Caco-2 (cell line): ENCODE measurements around the gene ISCA1. TPM values are rescaled to one million over a fixed set of nuclear protein-coding genes. Genes with fewer than 3 reads are reported as not detected.

Experiments
- BruUV-seq: library from RNA; stranded (reverse); fragments of 400-500 nt; replicated peaks from 2 replicates; lab custom pipeline; 2021; lab: Mats Ljungman, UMichigan
- CTCF ChIA-PET: fragments of 300-600 bp; sonication (Branson Sonifier 250); formaldehyde crosslinking; loops from one replicate; lab custom pipeline; 2022; ENCODE audit warnings: antibody characterized with exemption; lab: Charles Lee
- POLR2A ChIA-PET: fragments of 300-600 bp; sonication (Branson Sonifier 250); formaldehyde crosslinking; loops from one replicate; lab custom pipeline; 2022; ENCODE audit warnings: antibody characterized with exemption; lab: Charles Lee
- DNase-seq, 2 experiments: peaks; one replicate each; pipeline versions ENCODE4 v3.0.0 to v3.0.0-alpha.2; 2020 to 2022
- H3K27me3 ChIP-seq: replicated peaks from 2 replicates; pipeline ENCODE4 v1.6.0; 2011; ENCODE audit warnings: low read length; ENCODE audit not compliant: control insufficient read depth, insufficient read depth
- H3K36me3 ChIP-seq: 2 replicates; pipeline ENCODE4 v1.5.1; 2011; ENCODE audit warnings: low read length; ENCODE audit not compliant: control insufficient read depth, insufficient read depth
- H3K4me1 ChIP-seq: fragments of 250-450 bp; sonication (Bioruptor Pico); 2 replicates; pipeline ENCODE4 v1.5.1; 2020; ENCODE audit warnings: mild to moderate bottlenecking
- H3K4me3 ChIP-seq: 2 replicates; pipeline ENCODE4 v1.5.1; 2011; ENCODE audit warnings: low read depth, mild to moderate bottlenecking, control low read depth, low read length
- H3K9me3 ChIP-seq: fragments of 250-450 bp; sonication (Bioruptor Pico); 2 replicates; pipeline ENCODE4 v1.5.1; 2020; ENCODE audit warnings: mild to moderate bottlenecking, moderate library complexity
- H3K27ac Mint-ChIP-seq: one replicate; pipeline ENCODE4 v1.8.0; 2022; ENCODE audit warnings: mixed read lengths; ENCODE audit not compliant: unreplicated experiment
- H3K27me3 Mint-ChIP-seq: one replicate; pipeline ENCODE4 v1.8.0; 2022; ENCODE audit warnings: mixed read lengths; ENCODE audit not compliant: insufficient read depth, unreplicated experiment
- H3K36me3 Mint-ChIP-seq: one replicate; pipeline ENCODE4 v1.8.0; 2022; ENCODE audit warnings: mild to moderate bottlenecking, mixed read lengths; ENCODE audit not compliant: insufficient read depth, unreplicated experiment
- H3K4me1 Mint-ChIP-seq: one replicate; pipeline ENCODE4 v1.8.0; 2022; ENCODE audit warnings: low read depth, mixed read lengths; ENCODE audit not compliant: unreplicated experiment
- H3K4me3 Mint-ChIP-seq: one replicate; pipeline ENCODE4 v1.8.0; 2022; ENCODE audit warnings: mild to moderate bottlenecking, moderate library complexity, mixed read lengths; ENCODE audit not compliant: unreplicated experiment
- H3K9me3 Mint-ChIP-seq: one replicate; pipeline ENCODE4 v1.8.0; 2022; ENCODE audit warnings: mixed read lengths; ENCODE audit not compliant: unreplicated experiment
- intact Hi-C: fragments of 100-400 bp; cut with micrococcal nuclease; formaldehyde crosslinking; loops from one replicate; pipeline ENCODE4 v1.10.0; 2022; ENCODE audit not compliant: unreplicated experiment
- total RNA-seq: library from RNA; stranded (reverse); gene quantifications from 2 replicates; pipeline ENCODE4 v1.2.3, GENCODE V29; 2022
- TF ChIP-seq, protein P1 (sequence below), 2 experiments: fragments of 200-600 bp in 1 of 2; IDR thresholded peaks; 1 replicate in 1 of 2; 2 replicates in 1 of 2; pipeline versions ENCODE4 v1.5.1 to v1.8.0; 2011 to 2022; ENCODE audit warnings: antibody characterized with exemption in 1 of 2, control low read depth in 1 of 2, inconsistent platforms in 1 of 2, low read depth in 1 of 2, low read length in 1 of 2, mild to moderate bottlenecking in 1 of 2, moderate library complexity in 1 of 2; ENCODE audit not compliant: insufficient read depth in 1 of 2, severe bottlenecking in 1 of 2, unreplicated experiment in 1 of 2

The ISCA1 gene
- total RNA-seq, 1 experiment from 2014 or later: 11.2 TPM

DNA sequence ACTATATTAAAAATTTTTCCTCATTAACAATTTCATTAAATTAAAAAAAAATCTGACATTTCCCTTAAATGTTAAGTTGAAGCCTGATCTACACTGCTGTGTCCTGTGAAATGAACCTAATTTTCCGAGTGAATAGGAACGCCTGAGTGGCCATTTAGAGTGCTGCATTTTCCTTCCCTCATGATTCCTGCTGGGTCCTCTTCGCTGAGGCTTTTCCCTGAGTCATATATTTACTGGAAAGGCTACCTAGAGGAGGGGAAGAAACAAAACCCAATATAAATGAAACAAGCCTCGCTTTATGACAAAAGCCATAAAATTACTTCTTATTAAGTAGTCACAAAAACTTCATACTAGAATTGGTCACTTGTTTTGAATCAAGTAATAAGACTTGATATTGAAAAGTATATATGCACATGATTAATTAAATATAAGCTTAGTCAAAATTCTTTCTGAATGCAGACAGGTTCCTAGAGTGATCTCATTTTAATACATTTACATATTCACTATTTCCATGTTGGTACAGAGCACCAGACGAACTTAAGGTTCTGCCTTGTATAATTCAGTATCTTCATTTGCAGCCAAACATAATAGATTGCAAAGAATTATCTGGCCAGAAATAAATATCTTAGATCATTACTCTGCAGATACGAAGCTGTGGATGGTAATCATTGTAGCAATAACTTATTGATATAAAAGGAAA, 6.3 kb upstream of the ISCA1 start:
- H3K27ac Mint-ChIP-seq: no peak overlapping the region
- no peaks in the 10 kb centered on the region for H3K27me3 Mint-ChIP-seq
- H3K9me3 Mint-ChIP-seq: no peaks in the 10 kb centered on the region
- Histone ChIP-seq H3K36me3 (no peaks in the 10 kb centered on the region), H3K9me3 (no peaks in the 10 kb centered on the region), H3K4me3 (no peak overlapping the region), H3K27me3 (no peaks in the 10 kb centered on the region), H3K4me1 (no peaks in the 10 kb centered on the region)
- peaks cover 2% of the 10 kb centered on the region for H3K4me1 Mint-ChIP-seq
- H3K4me3 Mint-ChIP-seq: no peak overlapping the region
- TF ChIP-seq, protein P1, sequence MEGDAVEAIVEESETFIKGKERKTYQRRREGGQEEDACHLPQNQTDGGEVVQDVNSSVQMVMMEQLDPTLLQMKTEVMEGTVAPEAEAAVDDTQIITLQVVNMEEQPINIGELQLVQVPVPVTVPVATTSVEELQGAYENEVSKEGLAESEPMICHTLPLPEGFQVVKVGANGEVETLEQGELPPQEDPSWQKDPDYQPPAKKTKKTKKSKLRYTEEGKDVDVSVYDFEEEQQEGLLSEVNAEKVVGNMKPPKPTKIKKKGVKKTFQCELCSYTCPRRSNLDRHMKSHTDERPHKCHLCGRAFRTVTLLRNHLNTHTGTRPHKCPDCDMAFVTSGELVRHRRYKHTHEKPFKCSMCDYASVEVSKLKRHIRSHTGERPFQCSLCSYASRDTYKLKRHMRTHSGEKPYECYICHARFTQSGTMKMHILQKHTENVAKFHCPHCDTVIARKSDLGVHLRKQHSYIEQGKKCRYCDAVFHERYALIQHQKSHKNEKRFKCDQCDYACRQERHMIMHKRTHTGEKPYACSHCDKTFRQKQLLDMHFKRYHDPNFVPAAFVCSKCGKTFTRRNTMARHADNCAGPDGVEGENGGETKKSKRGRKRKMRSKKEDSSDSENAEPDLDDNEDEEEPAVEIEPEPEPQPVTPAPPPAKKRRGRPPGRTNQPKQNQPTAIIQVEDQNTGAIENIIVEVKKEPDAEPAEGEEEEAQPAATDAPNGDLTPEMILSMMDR (IDR thresholded peaks at IDR 0.05; ENCODE audit: insufficient read depth in 1 of 2, low read depth in 1 of 2, low read length in 1 of 2, severe bottlenecking in 1 of 2, unreplicated experiment in 1 of 2): no peak
- DNase-seq: no peak
- CTCF ChIA-PET: no interaction called here
- peaks cover 18% of the 10 kb centered on the region for H3K36me3 Mint-ChIP-seq
- POLR2A ChIA-PET: no interaction called here
- no TSS peak for BruUV-seq
- intact Hi-C loops: no loop called here

DNA sequence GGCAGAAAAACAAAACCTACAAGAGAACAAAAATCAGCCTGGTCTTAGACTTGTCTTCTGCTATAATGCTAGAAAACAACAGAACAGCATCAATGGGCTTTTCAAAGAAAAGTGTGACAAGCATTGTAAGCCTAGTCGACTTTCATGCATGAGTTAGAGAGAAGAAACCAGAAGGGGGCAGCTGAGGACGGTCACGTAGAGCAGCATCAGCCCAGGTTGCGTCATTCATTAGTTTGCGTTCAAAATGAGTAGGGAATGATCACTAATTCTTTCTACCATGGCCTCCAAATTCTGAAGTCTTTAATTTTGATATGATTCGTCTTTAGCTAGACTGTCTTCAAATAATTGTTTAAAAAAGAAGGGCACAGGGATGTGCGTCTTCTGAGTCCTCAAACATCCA, 4.7 kb upstream of the ISCA1 start:
- DNase-seq: peak in 1 of 2 experiments; percentile 50
- Histone ChIP-seq H3K9me3 (no peaks in the 10 kb centered on the region), H3K36me3 (no peaks in the 10 kb centered on the region), H3K4me3 (no peak overlapping the region), H3K4me1 (peaks cover 3% of the 10 kb centered on the region; the same call in 1 of the 2 replicates), H3K27me3 (no peaks in the 10 kb centered on the region)
- Mint-ChIP-seq H3K27me3 (no peaks in the 10 kb centered on the region), H3K4me3 (no peak overlapping the region), H3K36me3 (peaks cover 18% of the 10 kb centered on the region), H3K4me1 (peaks cover 10% of the 10 kb centered on the region), H3K9me3 (no peaks in the 10 kb centered on the region), H3K27ac (no peak overlapping the region)
- CTCF ChIA-PET: no interaction called here
- no TSS peak for BruUV-seq
- POLR2A ChIA-PET: no interaction called here
- intact Hi-C loops: no loop called here
- TF ChIP-seq, protein P1 (IDR thresholded peaks at IDR 0.05; ENCODE audit: insufficient read depth in 1 of 2, low read depth in 1 of 2, low read length in 1 of 2, severe bottlenecking in 1 of 2, unreplicated experiment in 1 of 2): peak; percentile 30 to 36

DNA sequence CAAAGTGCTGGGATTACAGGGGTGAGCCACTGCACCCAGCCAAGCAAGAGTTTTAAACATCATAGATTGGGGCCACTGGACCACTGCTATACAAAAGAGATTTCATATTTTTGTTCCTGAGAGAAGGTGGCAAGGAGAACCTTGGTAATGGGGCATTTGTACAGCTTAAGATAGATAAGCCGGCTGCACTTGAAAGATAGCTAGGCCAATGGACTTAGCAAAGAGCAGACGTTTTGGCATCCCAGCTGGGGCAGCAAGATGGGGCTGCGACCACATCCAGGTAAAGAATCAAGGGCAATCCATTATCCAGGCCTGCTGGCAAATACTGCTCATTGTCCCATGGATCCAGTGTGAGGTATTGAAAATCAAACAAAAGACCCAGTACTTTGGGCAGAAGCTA, 3.9 kb upstream of the ISCA1 start:
- ChIA-PET POLR2A (no interaction called here), CTCF (no interaction called here)
- TF ChIP-seq, protein P1 (IDR thresholded peaks at IDR 0.05; ENCODE audit: insufficient read depth in 1 of 2, low read depth in 1 of 2, low read length in 1 of 2, severe bottlenecking in 1 of 2, unreplicated experiment in 1 of 2): no peak
- no peaks in the 10 kb centered on the region for H3K27me3 Mint-ChIP-seq
- no peaks in the 10 kb centered on the region for H3K9me3 Mint-ChIP-seq
- intact Hi-C loops: no loop called here
- no peak overlapping the region for H3K4me3 Mint-ChIP-seq
- H3K4me1 Mint-ChIP-seq: peaks cover 10% of the 10 kb centered on the region
- DNase-seq: no peak
- H3K27ac Mint-ChIP-seq: no peak overlapping the region
- no peak overlapping the region for H3K4me3 ChIP-seq
- peaks cover 18% of the 10 kb centered on the region for H3K36me3 Mint-ChIP-seq
- H3K36me3 ChIP-seq: no peaks in the 10 kb centered on the region
- H3K4me1 ChIP-seq: peaks cover 3% of the 10 kb centered on the region; the same call in 1 of the 2 replicates
- no peaks in the 10 kb centered on the region for H3K9me3 ChIP-seq
- H3K27me3 ChIP-seq: no peaks in the 10 kb centered on the region
- no TSS peak for BruUV-seq
